Measurements from ENCODE around the gene UPK3A. TPM values are rescaled to one million over a fixed set of nuclear protein-coding genes. Genes with fewer than 3 reads are reported as not detected.

UPK3A gene
- total and polyA plus RNA-seq, 2 of the 13 experiments (the other 11 are each of a cell fraction or from before 2014, with no cell fraction given) = 10.5 to 13.8 TPM

GRCh38 chr22:45296628-45297297 lies 12.0 kb downstream of the UPK3A start:
- ChIA-PET POLR2A (interaction anchor here (0.8 kb wide), 1 partner anchor 23 kb away, joined by 3 read pairs; no protein-coding TSS in a partner anchor), CTCF (ENCODE audit: low intra/inter-chr PET ratio, low total read pairs) (no interaction called here)
- no peak for FAIRE-seq
- intact Hi-C loops (cut with micrococcal nuclease; ENCODE audit: unreplicated experiment) = no loop called here
- Histone ChIP-seq H3K4me2 (ENCODE audit: low read depth, low read length) (no peak overlapping the region), H3K9me3 (ENCODE audit: low read length) (no peaks in the 10 kb centered on the region), H3K27me3 (ENCODE audit: control insufficient read depth in 1 of 2, insufficient read depth in 2 of 2, low read length in 2 of 2) (no peaks in the 10 kb centered on the region; a peak in 1 of 5 replicates), H3K4me1 (ENCODE audit: insufficient read depth, low read length) (peaks cover 10% of the 10 kb centered on the region), H3K36me3 (replicated peaks in 1 of 2; ENCODE audit: control insufficient read depth in 1 of 2, insufficient read depth in 2 of 2, low read length in 2 of 2) (no peaks in the 10 kb centered on the region; a peak in 1 of 5 replicates), H3K9ac (ENCODE audit: insufficient read depth, low read depth, low read length) (no peak overlapping the region), H2AFZ (ENCODE audit: low read length) (no peak overlapping the region), H3K79me2 (ENCODE audit: insufficient read depth, low read length) (no peaks in the 10 kb centered on the region), H3K4me3 (replicated peaks in 1 of 3; ENCODE audit: insufficient read depth in 1 of 3, low read depth in 2 of 3, low read length in 3 of 3) (no peak overlapping the region), H4K20me1 (ENCODE audit: insufficient read depth, low read length) (no peaks in the 10 kb centered on the region), H3K27ac (ENCODE audit: extremely low read length, insufficient read depth, low read length) (no peak overlapping the region)
- in situ Hi-C loops (cut with HindIII; ENCODE audit: extremely low pct_ligation_motif_present, low pct_unique_long_range_greater_than_20kb) = no loop called here
- no TSS peak for BruUV-seq (replicated peaks)
- TF ChIP-seq ZBTB33 (CRISPR knock-in tag; IDR thresholded peaks at IDR 0.05) (peak; percentile 66), AFF4 (CRISPR knock-in tag; IDR thresholded peaks at IDR 0.05) (no peak)
- 87% methylated on average over 6 of the region's 13 CpGs for WGBS (ENCODE audit: low lambda C conversion rate)
- no peak for ATAC-seq
- DNase-seq (ENCODE audit: low spot score) = no peak
